K562 (cell line): ENCODE measurements around the gene EEFSEC. TPM values are rescaled to one million over a fixed set of nuclear protein-coding genes. Genes with fewer than 3 reads are reported as not detected.

Experiments
- SRSF7 ChIP-seq: fragments of 200-400 bp; formaldehyde crosslinking; optimal IDR thresholded peaks from 2 replicates; pipeline ENCODE3; 2017; ENCODE audit warnings: mild to moderate bottlenecking, low read depth, low read length
- ZBTB40 ChIP-seq, 2 experiments: fragments of 450-650 bp in 1 of 2; sonication (generic) in 1 of 2; formaldehyde crosslinking in 1 of 2; IDR thresholded peaks; 2 replicates each; pipeline versions ENCODE4 v1.7.1 to v1.9.0; 2016 to 2022; ENCODE audit warnings: inconsistent platforms in 1 of 2, mild to moderate bottlenecking in 1 of 2, missing genetic modification reagents in 1 of 2
- polyA plus RNA-seq, 8 experiments: library from polyadenylated mRNA; depleted of rRNA in 4 of 8; stranded (reverse) in 5 of 8; unstranded in 3 of 8; fragments of >200 nt; fragmentation: Nextera tagmentation in 2 of 8; fragmentation: Illumina TruSeq in 1 of 8; extraction: Ambion mirVana in 2 of 8; extraction: Trizol in 1 of 8; gene quantifications; 2 replicates each; pipeline versions ENCODE4 v1.2.1 to v1.2.3, GENCODE V29; 2011 to 2014; ENCODE audit warnings: inconsistent platforms in 1 of 8, missing spikeins in 1 of 8
- total RNA-seq, 7 experiments: library from RNA; depleted of rRNA in 6 of 7; stranded (reverse); fragments of >200 nt in 6 of 7; fragmentation: Illumina TruSeq in 2 of 7; extraction: Trizol in 2 of 7; gene quantifications; 2 replicates each; pipeline versions ENCODE4 v1.2.1 to v1.2.3, GENCODE V29; 2011 to 2021; ENCODE audit warnings: low replicate concordance in 1 of 7

Gene EEFSEC
- total and polyA plus RNA-seq, 9 of the 15 experiments (the other 6 are each of a cell fraction or from before 2014, with no cell fraction given): 0.35 to 11.8 (median 7.7) TPM

- TF ChIP-seq ZBTB40 (IDR thresholded peaks at IDR 0.05) (no peak), ZBTB40 (CRISPR knock-in tag; IDR thresholded peaks at IDR 0.05) (no peak), SRSF7 (no peak)
Measured at GRCh38 chr3:128286691-128287090, 133.4 kb downstream of the EEFSEC start (continued).
